Suprapubic skin (tissue), 4 donors: Measurements from ENCODE around the gene EYA3. TPM values are rescaled to one million over a fixed set of nuclear protein-coding genes. Genes with fewer than 3 reads are reported as not detected.

Source experiments
- DNase-seq, 2 donors: peaks; one replicate each; pipeline ENCODE4 v3.0.0-alpha.2; 2019; ENCODE audit warnings: low spot score in 2 of 2
- H3K27ac ChIP-seq: fragments of 200-600 bp; sonication (generic); one replicate; pipeline ENCODE4 v1.5.1; 2019
- H3K27me3 ChIP-seq: fragments of 200-600 bp; sonication (generic); one replicate; pipeline ENCODE4 v1.5.1; 2019
- H3K36me3 ChIP-seq: fragments of 200-600 bp; sonication (generic); one replicate; pipeline ENCODE4 v1.5.1; 2019
- H3K4me1 ChIP-seq: fragments of 200-600 bp; sonication (generic); one replicate; pipeline ENCODE4 v1.5.1; 2019
- H3K4me3 ChIP-seq: fragments of 200-600 bp; sonication (generic); one replicate; pipeline ENCODE4 v1.5.1; 2019; ENCODE audit warnings: mild to moderate bottlenecking
- H3K9me3 ChIP-seq: fragments of 200-600 bp; sonication (generic); one replicate; pipeline ENCODE4 v1.5.1; 2019
- CTCF ChIP-seq, 2 donors: fragments of 200-600 bp in 1 of 2; fragments of 450-650 bp in 1 of 2; sonication (generic) in 1 of 2; IDR thresholded peaks; one replicate each; pipeline ENCODE4 v1.5.1; 2016 to 2019; ENCODE audit warnings: antibody characterized with exemption in 2 of 2, mild to moderate bottlenecking in 1 of 2, moderate library complexity in 1 of 2
- EP300 ChIP-seq: sonication (generic); formaldehyde crosslinking; IDR thresholded peaks from one replicate; pipeline ENCODE4 v1.6.1; 2017; ENCODE audit warnings: antibody characterized with exemption
- POLR2A ChIP-seq, 2 donors: fragments of 450-650 bp; IDR thresholded peaks; one replicate each; pipeline ENCODE4 v1.6.1; 2017; ENCODE audit warnings: antibody characterized with exemption in 2 of 2, mild to moderate bottlenecking in 2 of 2, moderate library complexity in 2 of 2
- POLR2AphosphoS5 ChIP-seq, 3 donors: sonication (generic); formaldehyde crosslinking; IDR thresholded peaks; one replicate each; pipeline ENCODE4 v1.6.1; 2017; ENCODE audit warnings: antibody characterized with exemption in 3 of 3
- WGBS: methylation state at CpG from one replicate; pipeline ENCODE4 v1.1.5; 2018; 5-methylcytosine and 5-hydroxymethylcytosine counted together
- total RNA-seq, 4 donors: library from RNA; depleted of rRNA; stranded (reverse); fragments of >200 nt; gene quantifications; one replicate each; pipeline ENCODE4 v1.1.0, GENCODE V29; 2016

The EYA3 gene
- total RNA-seq, 4 donors from 2014 or later = 15.4 to 20.3 (median 17.2) TPM

- DNase-seq = no peak
- no peak for TF ChIP-seq CTCF (IDR thresholded peaks at IDR 0.05)
- no peak for TF ChIP-seq POLR2A (IDR thresholded peaks at IDR 0.05)
- TF ChIP-seq EP300 = no peak
- no peak for TF ChIP-seq POLR2AphosphoS5 (IDR thresholded peaks at IDR 0.05)
- no peak overlapping the region for H3K27ac ChIP-seq
- no peaks in the 10 kb centered on the region for H3K4me1 ChIP-seq
- H3K36me3 ChIP-seq = no peaks in the 10 kb centered on the region
- H3K27me3 ChIP-seq = no peaks in the 10 kb centered on the region
- no peaks in the 10 kb centered on the region for H3K9me3 ChIP-seq
- WGBS = 53% methylated on average over 3 of the region's 3 CpGs
- no peak overlapping the region for H3K4me3 ChIP-seq
Measured at GRCh38 chr1:27951396-27951795, 137.0 kb downstream of the EYA3 start.

- H3K36me3 ChIP-seq = no peaks in the 10 kb centered on the region
- DNase-seq = no peak
- no peaks in the 10 kb centered on the region for H3K9me3 ChIP-seq
- H3K4me1 ChIP-seq = no peaks in the 10 kb centered on the region
- WGBS = 85% methylated on average over 7 of the region's 8 CpGs
- H3K4me3 ChIP-seq = no peak overlapping the region
- no peaks in the 10 kb centered on the region for H3K27me3 ChIP-seq
- H3K27ac ChIP-seq = no peak overlapping the region
- TF ChIP-seq POLR2A (IDR thresholded peaks at IDR 0.05) (no peak), POLR2AphosphoS5 (IDR thresholded peaks at IDR 0.05) (no peak), CTCF (IDR thresholded peaks at IDR 0.05) (no peak), EP300 (no peak)
Measured at GRCh38 chr1:27949027-27949426, 139.4 kb downstream of the EYA3 start.

- DNase-seq = no peak
- Histone ChIP-seq H3K36me3 (no peaks in the 10 kb centered on the region), H3K4me1 (no peaks in the 10 kb centered on the region), H3K27ac (no peak overlapping the region), H3K27me3 (no peaks in the 10 kb centered on the region), H3K4me3 (no peak overlapping the region), H3K9me3 (no peaks in the 10 kb centered on the region)
- TF ChIP-seq POLR2A (IDR thresholded peaks at IDR 0.05) (no peak), CTCF (IDR thresholded peaks at IDR 0.05) (no peak), POLR2AphosphoS5 (IDR thresholded peaks at IDR 0.05) (no peak), EP300 (no peak)
- WGBS = 80% methylated on average over 5 of the region's 5 CpGs
Measured at GRCh38 chr1:27945020-27945419, 143.4 kb downstream of the EYA3 start.

- WGBS = 78% methylated on average over 12 of the region's 12 CpGs
- Histone ChIP-seq H3K27me3 (no peaks in the 10 kb centered on the region), H3K4me1 (no peaks in the 10 kb centered on the region), H3K4me3 (no peak overlapping the region), H3K36me3 (no peaks in the 10 kb centered on the region), H3K9me3 (no peaks in the 10 kb centered on the region), H3K27ac (no peak overlapping the region)
- TF ChIP-seq CTCF (IDR thresholded peaks at IDR 0.05) (no peak), EP300 (no peak), POLR2A (IDR thresholded peaks at IDR 0.05) (no peak), POLR2AphosphoS5 (IDR thresholded peaks at IDR 0.05) (no peak)
- DNase-seq = no peak
Measured at GRCh38 chr1:27941671-27942540, 146.5 kb downstream of the EYA3 start.

- DNase-seq = no peak
- H3K36me3 ChIP-seq = no peaks in the 10 kb centered on the region
- 89% methylated on average over 9 of the region's 9 CpGs for WGBS
- H3K4me3 ChIP-seq = no peak overlapping the region
- no peak overlapping the region for H3K27ac ChIP-seq
- H3K4me1 ChIP-seq = no peaks in the 10 kb centered on the region
- TF ChIP-seq CTCF (IDR thresholded peaks at IDR 0.05) = no peak
- TF ChIP-seq EP300 = no peak
- no peak for TF ChIP-seq POLR2AphosphoS5 (IDR thresholded peaks at IDR 0.05)
- TF ChIP-seq POLR2A (IDR thresholded peaks at IDR 0.05) = no peak
- no peaks in the 10 kb centered on the region for H3K9me3 ChIP-seq
- H3K27me3 ChIP-seq = no peaks in the 10 kb centered on the region
Measured at GRCh38 chr1:27940870-27941560, 147.4 kb downstream of the EYA3 start.
